ENCODE results near the gene DIRAS2. TPM values are rescaled to one million over a fixed set of nuclear protein-coding genes. Genes with fewer than 3 reads are reported as not detected.

DIRAS2 gene
- total RNA-seq, 4 donors from 2014 or later: 0.42 to 2.1 (median 0.74) TPM

- TF ChIP-seq, protein P1, sequence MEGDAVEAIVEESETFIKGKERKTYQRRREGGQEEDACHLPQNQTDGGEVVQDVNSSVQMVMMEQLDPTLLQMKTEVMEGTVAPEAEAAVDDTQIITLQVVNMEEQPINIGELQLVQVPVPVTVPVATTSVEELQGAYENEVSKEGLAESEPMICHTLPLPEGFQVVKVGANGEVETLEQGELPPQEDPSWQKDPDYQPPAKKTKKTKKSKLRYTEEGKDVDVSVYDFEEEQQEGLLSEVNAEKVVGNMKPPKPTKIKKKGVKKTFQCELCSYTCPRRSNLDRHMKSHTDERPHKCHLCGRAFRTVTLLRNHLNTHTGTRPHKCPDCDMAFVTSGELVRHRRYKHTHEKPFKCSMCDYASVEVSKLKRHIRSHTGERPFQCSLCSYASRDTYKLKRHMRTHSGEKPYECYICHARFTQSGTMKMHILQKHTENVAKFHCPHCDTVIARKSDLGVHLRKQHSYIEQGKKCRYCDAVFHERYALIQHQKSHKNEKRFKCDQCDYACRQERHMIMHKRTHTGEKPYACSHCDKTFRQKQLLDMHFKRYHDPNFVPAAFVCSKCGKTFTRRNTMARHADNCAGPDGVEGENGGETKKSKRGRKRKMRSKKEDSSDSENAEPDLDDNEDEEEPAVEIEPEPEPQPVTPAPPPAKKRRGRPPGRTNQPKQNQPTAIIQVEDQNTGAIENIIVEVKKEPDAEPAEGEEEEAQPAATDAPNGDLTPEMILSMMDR (IDR thresholded peaks at IDR 0.05): no peak
- TF ChIP-seq POLR2A (IDR thresholded peaks at IDR 0.05): no peak
- no peak overlapping the region for H3K4me3 ChIP-seq (ENCODE audit: low read depth, poor library complexity, severe bottlenecking)
- intact Hi-C loops (cut with DNase I; ENCODE audit: low total_unique reads): no loop called here
- DNase-seq (ENCODE audit: low spot score in 2 of 2): no peak
- 38 to 60% methylated on average over 3 of the region's 3 CpGs for WGBS, 2 donors
These were observed 31.1 kb downstream of the DIRAS2 start for GRCh38 chr9:90611568-90611967.

GRCh38 chr9:90611121-90611520, 31.5 kb downstream of the DIRAS2 start:
- WGBS, 2 donors: 86 to 89% methylated on average over 7 of the region's 7 CpGs
- DNase-seq (ENCODE audit: low spot score in 2 of 2): no peak
- intact Hi-C loops (cut with DNase I; ENCODE audit: low total_unique reads): no loop called here
- TF ChIP-seq, protein P1 (IDR thresholded peaks at IDR 0.05): no peak
- TF ChIP-seq POLR2A (IDR thresholded peaks at IDR 0.05): no peak
- no peak overlapping the region for H3K4me3 ChIP-seq (ENCODE audit: low read depth, poor library complexity, severe bottlenecking)

DNA sequence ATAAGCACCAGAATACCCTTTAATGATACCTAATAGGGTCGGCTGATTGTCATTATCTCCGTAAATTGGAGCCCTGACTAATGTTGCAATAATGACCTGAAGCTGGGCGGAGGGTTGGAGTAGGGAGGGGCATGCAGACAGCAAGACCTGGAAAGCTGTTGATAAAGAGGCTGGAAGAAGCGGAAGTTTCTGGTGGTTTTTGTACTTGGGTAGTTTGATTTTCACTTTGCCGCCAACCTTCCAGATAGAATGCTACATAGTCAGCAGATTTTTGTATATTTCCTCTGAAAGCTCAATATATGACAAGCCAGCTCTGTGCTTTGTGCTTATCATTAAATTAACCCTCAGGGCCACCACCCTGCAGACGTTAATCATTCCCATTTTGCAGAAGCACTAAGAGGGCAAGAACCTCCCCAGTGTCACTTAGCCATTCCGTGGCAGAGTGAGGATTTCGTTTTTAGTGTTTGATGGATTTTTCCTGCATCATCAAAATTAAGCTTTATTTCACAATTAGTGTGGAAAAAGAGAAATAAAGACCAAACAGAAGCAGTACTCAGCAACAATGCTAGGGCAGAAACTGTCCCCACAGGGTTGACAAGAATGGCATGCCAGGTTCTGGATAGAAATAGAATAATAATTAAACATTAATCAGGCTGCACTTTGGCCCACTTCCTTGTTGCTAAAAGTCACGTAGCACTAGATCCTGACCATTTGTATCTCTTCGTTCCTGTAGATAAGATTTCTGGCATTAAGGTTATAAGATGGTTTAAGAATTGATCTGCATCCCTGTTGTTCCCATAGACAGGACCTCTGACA, 34.7 kb downstream of the DIRAS2 start:
- H3K4me3 ChIP-seq (ENCODE audit: low read depth, poor library complexity, severe bottlenecking): no peak overlapping the region
- WGBS, 2 donors: 63 to 74% methylated on average over 10 of the region's 10 CpGs
- no peak for TF ChIP-seq POLR2A (IDR thresholded peaks at IDR 0.05)
- TF ChIP-seq, protein P1 (IDR thresholded peaks at IDR 0.05): no peak
- intact Hi-C loops (cut with DNase I; ENCODE audit: low total_unique reads): no loop called here
- no peak for DNase-seq (ENCODE audit: low spot score in 2 of 2)

DNA sequence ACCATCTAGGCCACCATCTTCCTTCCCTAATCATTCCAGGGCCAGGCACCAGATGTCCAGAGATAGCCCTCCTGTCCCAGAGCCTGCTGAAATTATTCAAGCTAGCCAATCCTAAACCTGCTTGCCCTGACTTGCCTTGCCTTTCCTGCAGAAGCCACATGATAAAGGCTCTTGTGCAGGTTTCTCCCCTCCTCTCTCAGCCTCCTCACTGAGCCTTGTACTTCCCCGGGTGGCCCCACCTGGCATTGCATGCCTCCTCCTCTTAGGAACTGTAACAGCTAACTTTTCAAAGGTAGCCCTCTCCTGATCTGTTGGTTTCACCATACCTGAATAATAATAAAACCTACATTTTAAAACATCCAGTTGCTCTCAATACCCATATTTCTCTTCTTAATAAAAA, 42.6 kb downstream of the DIRAS2 start:
- TF ChIP-seq, protein P1 (IDR thresholded peaks at IDR 0.05): no peak
- TF ChIP-seq POLR2A (IDR thresholded peaks at IDR 0.05): no peak
- 35 to 50% methylated on average over 1 of the region's 1 CpG for WGBS, 2 donors
- H3K4me3 ChIP-seq (ENCODE audit: low read depth, poor library complexity, severe bottlenecking): no peak overlapping the region
- no peak for DNase-seq (ENCODE audit: low spot score in 2 of 2)
- intact Hi-C loops (cut with DNase I; ENCODE audit: low total_unique reads): no loop called here

DNA sequence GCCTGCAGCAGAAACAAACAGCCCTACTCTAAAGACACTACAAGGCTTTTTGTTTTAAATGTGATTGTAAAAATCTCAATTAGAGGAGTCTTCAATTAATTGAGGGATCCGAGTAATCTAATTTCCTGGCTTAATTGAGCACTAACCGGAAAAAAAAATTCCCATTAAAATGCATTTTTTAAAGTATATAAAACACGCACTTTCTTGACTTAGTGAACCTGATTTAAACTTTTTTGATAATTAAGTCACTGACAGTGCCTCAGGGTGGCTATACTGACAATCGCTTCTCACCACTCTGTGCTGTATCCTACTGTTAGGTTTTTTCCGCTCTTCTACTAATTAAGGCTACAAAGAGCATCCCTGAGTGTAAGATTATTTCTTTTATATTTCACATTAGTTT, 44.4 kb downstream of the DIRAS2 start:
- DNase-seq (ENCODE audit: low spot score in 2 of 2): no peak
- intact Hi-C loops (cut with DNase I; ENCODE audit: low total_unique reads): no loop called here
- no peak overlapping the region for H3K4me3 ChIP-seq (ENCODE audit: low read depth, poor library complexity, severe bottlenecking)
- WGBS, 2 donors: 69 to 70% methylated on average over 5 of the region's 5 CpGs
- TF ChIP-seq, protein P1 (IDR thresholded peaks at IDR 0.05): no peak
- TF ChIP-seq POLR2A (IDR thresholded peaks at IDR 0.05): no peak

GRCh38 chr9:90593646-90594045, 49.0 kb downstream of the DIRAS2 start:
- no peak overlapping the region for H3K4me3 ChIP-seq (ENCODE audit: low read depth, poor library complexity, severe bottlenecking)
- no peak for TF ChIP-seq POLR2A (IDR thresholded peaks at IDR 0.05)
- TF ChIP-seq, protein P1 (IDR thresholded peaks at IDR 0.05): no peak
- WGBS, 2 donors: 76 to 80% methylated on average over 2 of the region's 2 CpGs
- DNase-seq (ENCODE audit: low spot score in 2 of 2): no peak
- intact Hi-C loops (cut with DNase I; ENCODE audit: low total_unique reads): no loop called here
